HG02678 (cell line): Measurements from ENCODE around the gene GET4.

ENCODE experiments used
- ATAC-seq: cut with Tn5 transposase; IDR thresholded peaks from one replicate; pipeline ENCODE4 v1.9.1; 2021; ENCODE audit warnings: mild to moderate bottlenecking, moderate library complexity; ENCODE audit not compliant: unreplicated experiment

Gene GET4

GRCh38 chr7:924541-925231 lies 48.3 kb downstream of the GET4 start:
- peak; percentile 48 for ATAC-seq

GRCh38 chr7:925601-926000 lies 49.2 kb downstream of the GET4 start:
- no peak for ATAC-seq

- ATAC-seq: no peak
Measured at GRCh38 chr7:926061-927030, 50.0 kb downstream of the GET4 start.

- ATAC-seq: no peak
Measured at GRCh38 chr7:927031-927671, 50.8 kb downstream of the GET4 start.

GRCh38 chr7:929311-929711 lies 53.0 kb downstream of the GET4 start:
- ATAC-seq: no peak

- no peak for ATAC-seq
Measured at GRCh38 chr7:930975-931758, 54.8 kb downstream of the GET4 start.

- ATAC-seq: no peak
Measured at GRCh38 chr7:931871-932650, 55.7 kb downstream of the GET4 start.

GRCh38 chr7:932651-932975 lies 56.3 kb downstream of the GET4 start:
- no peak for ATAC-seq

GRCh38 chr7:934469-935163 lies 58.3 kb downstream of the GET4 start:
- no peak for ATAC-seq

- no peak for ATAC-seq
Measured at GRCh38 chr7:935164-935873, 59.0 kb downstream of the GET4 start.

- ATAC-seq: no peak
Measured at GRCh38 chr7:935874-936385, 59.6 kb downstream of the GET4 start.

- ATAC-seq: peak; percentile 79
Measured at GRCh38 chr7:936386-937054, 60.2 kb downstream of the GET4 start.

GRCh38 chr7:937856-938484 lies 61.6 kb downstream of the GET4 start:
- ATAC-seq: no peak

- ATAC-seq: no peak
Measured at GRCh38 chr7:938546-939185, 62.3 kb downstream of the GET4 start.

- ATAC-seq: no peak
Measured at GRCh38 chr7:939843-940242, 63.5 kb downstream of the GET4 start.

GRCh38 chr7:940599-941408 lies 64.5 kb downstream of the GET4 start:
- ATAC-seq: no peak
